Measurements from ENCODE around the gene ECD. TPM values are rescaled to one million over a fixed set of nuclear protein-coding genes. Genes with fewer than 3 reads are reported as not detected.
A peak's percentile ranks its signal among the peaks of the same experiment; 100 is the strongest.

ECD gene
- polyA plus RNA-seq, 1 experiment = 43.9 TPM

Small RNA genes lying within 50 kb of the gene (small RNA-seq; reads per million reads assigned to genes)
- gene RF00019 (ENCODE audit: insufficient read length, low read depth) = not detected
- gene SNORA11F (ENCODE audit: insufficient read length, low read depth) = 18.6 reads per million, percentile 78 among the genes with 10 or more reads in this experiment

Other genes with a start within 250 kb of the ECD start
- gene PLA2G12B, start 213.2 kb downstream of the ECD start, polyA plus RNA-seq (2011; rRNA removed) = not detected in 2 replicates
- gene P4HA1, start 71.1 kb downstream of the ECD start, polyA plus RNA-seq (2011; rRNA removed) = 176 and 245 TPM in 2 replicates
- gene NUDT13, start 57.6 kb downstream of the ECD start, polyA plus RNA-seq (2011; rRNA removed) = 1.4 TPM in 2 replicates
- 35.8 and 42.9 TPM in 2 replicates for gene FAM149B1, start 111 bp upstream of the ECD start, polyA plus RNA-seq (2011; rRNA removed)
- gene DNAJC9, start 79.2 kb upstream of the ECD start, polyA plus RNA-seq (2011; rRNA removed) = 13.1 and 18.7 TPM in 2 replicates
- 67.7 and 77.8 TPM in 2 replicates for gene MRPS16, start 84.6 kb upstream of the ECD start, polyA plus RNA-seq (2011; rRNA removed)
- 0.16 and 0.24 TPM in 2 replicates for gene CFAP70, start 190.9 kb upstream of the ECD start, polyA plus RNA-seq (2011; rRNA removed)
- gene ANXA7, start 246.1 kb upstream of the ECD start, polyA plus RNA-seq (2011; rRNA removed) = 117 TPM in 2 replicates

Measured in AG04450 (cell line).